ENCODE results near the gene EYS. TPM values are rescaled to one million over a fixed set of nuclear protein-coding genes. Genes with fewer than 3 reads are reported as not detected.

The EYS gene
- total RNA-seq, 2 experiments from 2014 or later = not detected

- H3K36me3 ChIP-seq (ENCODE audit: insufficient read depth, low read length) = peaks cover 20% of the 10 kb centered on the region
- peaks cover 41% of the 10 kb centered on the region for H3K4me1 Mint-ChIP-seq (ENCODE audit: low read depth)
- no peaks in the 10 kb centered on the region for H3K9me3 Mint-ChIP-seq
- H3K4me3 Mint-ChIP-seq = no peak overlapping the region
- H3K4me3 ChIP-seq (ENCODE audit: low read length) = no peak overlapping the region
- no peaks in the 10 kb centered on the region for H3K27me3 Mint-ChIP-seq
- ChIA-PET POLR2A (interaction anchor here (0.6 to 1.3 kb wide), 2 partner anchors 41 to 47 kb away, joined by 3 to 4 read pairs; partner anchors contain the start of gene PHF3), CTCF (interaction anchor here (1.8 kb wide), 1 partner anchor 9 kb away, joined by 4 read pairs; no protein-coding TSS in a partner anchor)
- no peaks in the 10 kb centered on the region for H3K27me3 ChIP-seq (ENCODE audit: control insufficient read depth in 1 of 2, insufficient read depth in 2 of 2, low read length in 2 of 2)
- ATAC-seq (ENCODE audit: poor library complexity) (no peak), DNase-seq (no peak)
- H3K36me3 Mint-ChIP-seq (ENCODE audit: low read depth) = peaks cover 50% of the 10 kb centered on the region
- no peak overlapping the region for H3K27ac ChIP-seq (ENCODE audit: low read depth in 1 of 2, low read length in 2 of 2)
- H3K4me1 ChIP-seq (ENCODE audit: insufficient read depth, low read length) = no peaks in the 10 kb centered on the region
- intact Hi-C loops (cut with DNase I, micrococcal nuclease) = loop anchor here in 1 of 2 experiments (5.0 kb wide), 1 partner anchor 34 kb away; no protein-coding TSS in a partner anchor
- no peak for TF ChIP-seq CTCF (IDR thresholded peaks at IDR 0.05)
- no peak overlapping the region for H3K27ac Mint-ChIP-seq
- no peaks in the 10 kb centered on the region for H3K9me3 ChIP-seq (ENCODE audit: control insufficient read depth in 1 of 2, insufficient read depth in 1 of 2, low read length in 2 of 2)
Observed at GRCh38 chr6:63676412-63677114, 2030.5 kb downstream of the EYS start.

GRCh38 chr6:63675138-63675537 lies 2031.9 kb downstream of the EYS start:
- intact Hi-C loops (cut with DNase I, micrococcal nuclease) = loop anchor here (2.0 to 5.0 kb wide), 2 partner anchors 14 to 33 kb away; no protein-coding TSS in a partner anchor
- H3K27me3 Mint-ChIP-seq = no peaks in the 10 kb centered on the region

GRCh38 chr6:63674635-63675034 lies 2032.4 kb downstream of the EYS start:
- no peak for DNase-seq
- no peak for ATAC-seq (ENCODE audit: poor library complexity)
- H3K36me3 ChIP-seq (ENCODE audit: insufficient read depth, low read length) = peaks cover 6% of the 10 kb centered on the region
- H3K4me3 ChIP-seq (ENCODE audit: low read length) = no peak overlapping the region
- Mint-ChIP-seq H3K4me1 (ENCODE audit: low read depth) (peaks cover 41% of the 10 kb centered on the region), H3K4me3 (no peak overlapping the region), H3K9me3 (no peaks in the 10 kb centered on the region), H3K36me3 (ENCODE audit: low read depth) (peaks cover 50% of the 10 kb centered on the region), H3K27ac (no peak overlapping the region), H3K27me3 (no peaks in the 10 kb centered on the region)
- intact Hi-C loops (cut with DNase I, micrococcal nuclease) = loop anchor here (2.0 to 5.0 kb wide), 2 partner anchors 14 to 32 kb away; no protein-coding TSS in a partner anchor
- no peaks in the 10 kb centered on the region for H3K4me1 ChIP-seq (ENCODE audit: insufficient read depth, low read length)
- H3K27ac ChIP-seq (ENCODE audit: low read depth in 1 of 2, low read length in 2 of 2) = no peak overlapping the region
- no peak for TF ChIP-seq CTCF (IDR thresholded peaks at IDR 0.05)
- H3K9me3 ChIP-seq (ENCODE audit: control insufficient read depth in 1 of 2, insufficient read depth in 1 of 2, low read length in 2 of 2) = no peaks in the 10 kb centered on the region
- no peaks in the 10 kb centered on the region for H3K27me3 ChIP-seq (ENCODE audit: control insufficient read depth in 1 of 2, insufficient read depth in 2 of 2, low read length in 2 of 2)
- ChIA-PET CTCF (no interaction called here), POLR2A (no interaction called here)

More at GRCh38 chr6:63675138-63675537, 2031.9 kb downstream of the EYS start:
- H3K27ac Mint-ChIP-seq = no peak overlapping the region
- ChIA-PET POLR2A (no interaction called here), CTCF (no interaction called here)
- no peaks in the 10 kb centered on the region for H3K9me3 ChIP-seq (ENCODE audit: control insufficient read depth in 1 of 2, insufficient read depth in 1 of 2, low read length in 2 of 2)
- DNase-seq (no peak), ATAC-seq (ENCODE audit: poor library complexity) (no peak)
- H3K27ac ChIP-seq (ENCODE audit: low read depth in 1 of 2, low read length in 2 of 2) = no peak overlapping the region
- no peaks in the 10 kb centered on the region for H3K27me3 ChIP-seq (ENCODE audit: control insufficient read depth in 1 of 2, insufficient read depth in 2 of 2, low read length in 2 of 2)
- no peaks in the 10 kb centered on the region for H3K4me1 ChIP-seq (ENCODE audit: insufficient read depth, low read length)
- H3K36me3 Mint-ChIP-seq (ENCODE audit: low read depth) = peaks cover 50% of the 10 kb centered on the region
- H3K4me3 Mint-ChIP-seq = no peak overlapping the region
- H3K36me3 ChIP-seq (ENCODE audit: insufficient read depth, low read length) = peaks cover 10% of the 10 kb centered on the region
- peaks cover 41% of the 10 kb centered on the region for H3K4me1 Mint-ChIP-seq (ENCODE audit: low read depth)
- no peaks in the 10 kb centered on the region for H3K9me3 Mint-ChIP-seq
- no peak for TF ChIP-seq CTCF (IDR thresholded peaks at IDR 0.05)
- H3K4me3 ChIP-seq (ENCODE audit: low read length) = no peak overlapping the region
